ENCODE measurements around the gene PSAPL1. TPM values are rescaled to one million over a fixed set of nuclear protein-coding genes. Genes with fewer than 3 reads are reported as not detected.

Gene PSAPL1
- total RNA-seq, 1 experiment from 2014 or later, result 0.15 TPM

DNA sequence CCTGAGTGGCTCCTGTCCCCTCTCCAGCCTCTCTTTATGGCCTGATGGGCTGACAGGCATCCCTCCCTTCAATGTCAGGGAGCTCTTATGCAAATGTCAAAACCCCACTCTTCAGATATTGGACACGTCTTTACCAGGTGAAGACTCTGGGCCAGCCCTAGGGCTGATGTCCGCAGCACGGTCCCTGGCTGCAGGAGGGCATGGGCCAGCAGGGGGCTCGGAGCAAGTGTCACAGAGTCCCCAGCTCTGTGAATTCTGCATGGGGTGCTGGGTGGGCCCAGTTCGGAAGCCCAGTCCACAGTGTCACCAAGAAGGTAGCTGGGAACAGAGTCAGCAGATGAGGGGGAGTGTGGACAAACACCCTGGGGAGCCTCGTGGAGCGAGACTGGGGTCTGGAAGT, 39.6 kb upstream of the PSAPL1 start:
- intact Hi-C loops (cut with micrococcal nuclease; ENCODE audit: unreplicated experiment), result no loop called here
- H3K27ac ChIP-seq, result no peak overlapping the region
- no peaks in the 10 kb centered on the region for H4K20me1 ChIP-seq (ENCODE audit: insufficient read depth)
- H3K4me3 ChIP-seq, result no peak overlapping the region
- POLR2A ChIA-PET (ENCODE audit: unreplicated experiment), result no interaction called here
- H3K9me2 ChIP-seq (ENCODE audit: insufficient read depth), result no peaks in the 10 kb centered on the region
- H3F3A ChIP-seq (ENCODE audit: insufficient read depth, low read depth), result no peaks in the 10 kb centered on the region
- no peak overlapping the region for H2AFZ ChIP-seq
- H3K27me3 ChIP-seq (ENCODE audit: insufficient read depth, low read depth), result no peaks in the 10 kb centered on the region
- TF ChIP-seq EZH2 (IDR thresholded peaks at IDR 0.05; ENCODE audit: low read depth), result no peak
- TF ChIP-seq, protein P1, sequence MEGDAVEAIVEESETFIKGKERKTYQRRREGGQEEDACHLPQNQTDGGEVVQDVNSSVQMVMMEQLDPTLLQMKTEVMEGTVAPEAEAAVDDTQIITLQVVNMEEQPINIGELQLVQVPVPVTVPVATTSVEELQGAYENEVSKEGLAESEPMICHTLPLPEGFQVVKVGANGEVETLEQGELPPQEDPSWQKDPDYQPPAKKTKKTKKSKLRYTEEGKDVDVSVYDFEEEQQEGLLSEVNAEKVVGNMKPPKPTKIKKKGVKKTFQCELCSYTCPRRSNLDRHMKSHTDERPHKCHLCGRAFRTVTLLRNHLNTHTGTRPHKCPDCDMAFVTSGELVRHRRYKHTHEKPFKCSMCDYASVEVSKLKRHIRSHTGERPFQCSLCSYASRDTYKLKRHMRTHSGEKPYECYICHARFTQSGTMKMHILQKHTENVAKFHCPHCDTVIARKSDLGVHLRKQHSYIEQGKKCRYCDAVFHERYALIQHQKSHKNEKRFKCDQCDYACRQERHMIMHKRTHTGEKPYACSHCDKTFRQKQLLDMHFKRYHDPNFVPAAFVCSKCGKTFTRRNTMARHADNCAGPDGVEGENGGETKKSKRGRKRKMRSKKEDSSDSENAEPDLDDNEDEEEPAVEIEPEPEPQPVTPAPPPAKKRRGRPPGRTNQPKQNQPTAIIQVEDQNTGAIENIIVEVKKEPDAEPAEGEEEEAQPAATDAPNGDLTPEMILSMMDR (conservative IDR thresholded peaks at IDR 0.05), result no peak
- no peaks in the 10 kb centered on the region for H3K79me2 ChIP-seq (ENCODE audit: low read depth)
- H3K4me2 ChIP-seq, result no peak overlapping the region
- no peaks in the 10 kb centered on the region for H3K4me1 ChIP-seq (replicated peaks; ENCODE audit: insufficient read depth)
- no TSS peak for BruUV-seq (replicated peaks)
- H3K9me3 ChIP-seq (ENCODE audit: insufficient read depth, low read depth), result no peaks in the 10 kb centered on the region
- H3K36me3 ChIP-seq (ENCODE audit: low read depth), result no peaks in the 10 kb centered on the region
- CTCF ChIA-PET, result no interaction called here
- no peak for DNase-seq

DNA sequence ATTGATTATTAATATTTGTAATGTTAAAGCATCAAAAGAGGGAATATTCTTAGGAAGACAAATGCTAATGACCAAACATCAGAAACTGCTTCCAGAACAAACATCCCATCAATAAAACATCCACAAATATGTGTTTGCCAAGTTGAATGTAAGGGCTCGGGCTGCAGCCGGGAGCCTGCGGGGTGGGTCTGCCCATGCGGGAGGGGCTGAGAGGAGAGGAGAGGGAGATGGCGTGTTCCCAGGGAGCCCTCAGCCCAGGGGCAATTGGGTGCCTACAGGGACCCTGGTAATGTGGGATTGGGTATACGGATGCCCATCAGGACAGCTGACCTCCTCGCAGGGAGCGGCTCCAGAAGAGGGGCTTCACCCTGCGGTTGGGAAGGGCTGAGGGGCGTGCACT, 38.4 kb upstream of the PSAPL1 start:
- H3K36me3 ChIP-seq (ENCODE audit: low read depth), result no peaks in the 10 kb centered on the region
- no peak overlapping the region for H3K4me2 ChIP-seq
- no peaks in the 10 kb centered on the region for H3K27me3 ChIP-seq (ENCODE audit: insufficient read depth, low read depth)
- intact Hi-C loops (cut with micrococcal nuclease; ENCODE audit: unreplicated experiment), result no loop called here
- ChIA-PET CTCF (no interaction called here), POLR2A (ENCODE audit: unreplicated experiment) (no interaction called here)
- BruUV-seq (replicated peaks), result no TSS peak
- H3F3A ChIP-seq (ENCODE audit: insufficient read depth, low read depth), result no peaks in the 10 kb centered on the region
- no peaks in the 10 kb centered on the region for H3K9me3 ChIP-seq (ENCODE audit: insufficient read depth, low read depth)
- no peak overlapping the region for H3K4me3 ChIP-seq
- H2AFZ ChIP-seq, result no peak overlapping the region
- no peaks in the 10 kb centered on the region for H3K79me2 ChIP-seq (ENCODE audit: low read depth)
- DNase-seq, result no peak
- no peak for TF ChIP-seq EZH2 (IDR thresholded peaks at IDR 0.05; ENCODE audit: low read depth)
- H3K4me1 ChIP-seq (replicated peaks; ENCODE audit: insufficient read depth), result no peaks in the 10 kb centered on the region
- no peak overlapping the region for H3K27ac ChIP-seq
- H4K20me1 ChIP-seq (ENCODE audit: insufficient read depth), result no peaks in the 10 kb centered on the region
- H3K9me2 ChIP-seq (ENCODE audit: insufficient read depth), result no peaks in the 10 kb centered on the region

DNA sequence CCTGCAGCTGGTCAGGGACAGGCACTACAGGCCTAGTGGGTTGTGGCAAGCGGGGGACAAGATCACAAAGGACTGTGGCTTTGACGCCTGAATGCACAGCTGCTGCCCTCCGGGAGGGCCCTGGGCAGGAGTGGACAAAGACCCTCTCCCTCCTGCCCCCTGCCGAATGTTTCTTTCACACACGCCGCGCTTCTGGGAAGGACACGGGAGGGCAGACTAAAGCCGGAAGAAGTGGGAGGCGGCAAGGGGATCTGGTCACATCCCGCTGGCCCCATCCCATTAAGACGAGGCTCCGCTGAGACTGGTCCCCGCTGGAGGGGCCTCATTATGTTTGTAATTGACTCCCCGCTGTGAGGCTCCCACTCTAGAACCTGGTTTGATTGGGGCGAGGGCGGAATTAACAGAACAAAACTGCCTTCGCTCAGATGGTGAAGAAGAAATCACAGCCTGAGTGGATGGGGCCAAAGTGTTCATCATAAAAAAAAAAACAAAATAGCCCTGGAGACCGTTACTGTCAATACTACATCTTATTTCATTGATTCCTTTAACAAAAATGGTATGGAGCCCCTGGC, 37.8 kb upstream of the PSAPL1 start:
- no peak for DNase-seq
- ChIA-PET POLR2A (ENCODE audit: unreplicated experiment) (no interaction called here), CTCF (no interaction called here)
- Histone ChIP-seq H3K4me1 (replicated peaks; ENCODE audit: insufficient read depth) (no peaks in the 10 kb centered on the region), H3K27ac (no peak overlapping the region), H3F3A (ENCODE audit: insufficient read depth, low read depth) (no peaks in the 10 kb centered on the region), H3K9me2 (ENCODE audit: insufficient read depth) (no peaks in the 10 kb centered on the region), H3K36me3 (ENCODE audit: low read depth) (no peaks in the 10 kb centered on the region), H2AFZ (no peak overlapping the region), H3K4me3 (no peak overlapping the region), H3K4me2 (no peak overlapping the region), H3K9me3 (ENCODE audit: insufficient read depth, low read depth) (no peaks in the 10 kb centered on the region), H4K20me1 (ENCODE audit: insufficient read depth) (no peaks in the 10 kb centered on the region), H3K27me3 (ENCODE audit: insufficient read depth, low read depth) (no peaks in the 10 kb centered on the region), H3K79me2 (ENCODE audit: low read depth) (no peaks in the 10 kb centered on the region)
- no TSS peak for BruUV-seq (replicated peaks)
- no peak for TF ChIP-seq EZH2 (IDR thresholded peaks at IDR 0.05; ENCODE audit: low read depth)
- TF ChIP-seq, protein P1 (conservative IDR thresholded peaks at IDR 0.05), result no peak
- intact Hi-C loops (cut with micrococcal nuclease; ENCODE audit: unreplicated experiment), result no loop called here

DNA sequence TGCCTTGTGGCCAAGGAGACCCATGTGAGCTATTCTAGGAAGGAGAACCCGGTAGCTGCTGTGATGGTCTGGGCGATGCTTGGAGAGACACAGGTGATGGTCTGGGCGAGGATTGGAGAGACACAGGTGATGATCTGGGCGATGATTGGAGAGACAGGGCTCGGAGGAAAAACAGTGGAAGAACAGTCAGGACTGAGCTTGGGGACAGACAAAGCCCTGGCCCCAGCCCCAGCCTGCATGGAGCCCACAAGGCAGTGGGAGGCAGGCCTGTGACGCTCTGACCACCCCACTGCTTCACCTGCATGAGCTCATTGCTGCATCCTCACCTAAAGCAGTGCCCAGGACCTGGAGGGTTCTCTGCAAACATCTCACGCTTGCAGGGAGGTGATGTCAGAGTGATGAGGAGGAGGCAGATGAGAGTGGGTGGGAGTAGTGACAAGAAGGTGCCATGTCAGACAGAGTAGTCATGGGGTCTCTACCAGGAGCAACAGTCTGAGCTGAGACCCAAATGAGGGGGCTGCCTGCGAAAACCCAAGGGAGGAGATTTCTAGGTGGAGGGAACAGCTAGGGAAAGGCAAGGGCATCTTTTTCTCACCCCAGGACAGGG, 35.9 kb upstream of the PSAPL1 start:
- H3K4me1 ChIP-seq (replicated peaks; ENCODE audit: insufficient read depth), result no peaks in the 10 kb centered on the region
- ChIA-PET POLR2A (ENCODE audit: unreplicated experiment) (no interaction called here), CTCF (no interaction called here)
- TF ChIP-seq, protein P1 (conservative IDR thresholded peaks at IDR 0.05), result no peak
- no peak for TF ChIP-seq EZH2 (IDR thresholded peaks at IDR 0.05; ENCODE audit: low read depth)
- H3F3A ChIP-seq (ENCODE audit: insufficient read depth, low read depth), result no peaks in the 10 kb centered on the region
- H3K79me2 ChIP-seq (ENCODE audit: low read depth), result no peaks in the 10 kb centered on the region
- H3K4me2 ChIP-seq, result no peak overlapping the region
- no peaks in the 10 kb centered on the region for H3K27me3 ChIP-seq (ENCODE audit: insufficient read depth, low read depth)
- H2AFZ ChIP-seq, result no peak overlapping the region
- H3K36me3 ChIP-seq (ENCODE audit: low read depth), result no peaks in the 10 kb centered on the region
- no peak overlapping the region for H3K27ac ChIP-seq
- intact Hi-C loops (cut with micrococcal nuclease; ENCODE audit: unreplicated experiment), result no loop called here
- no peaks in the 10 kb centered on the region for H4K20me1 ChIP-seq (ENCODE audit: insufficient read depth)
- no peak overlapping the region for H3K4me3 ChIP-seq
- H3K9me3 ChIP-seq (ENCODE audit: insufficient read depth, low read depth), result no peaks in the 10 kb centered on the region
- no peaks in the 10 kb centered on the region for H3K9me2 ChIP-seq (ENCODE audit: insufficient read depth)
- no peak for DNase-seq
- BruUV-seq (replicated peaks), result no TSS peak

All from PC-9 (cell line).